ENCODE results near the gene SGTA.

- TF ChIP-seq CTCF (conservative IDR thresholded peaks at IDR 0.05; ENCODE audit: low read length), result no peak
- TF ChIP-seq EZH2phosphoT487 (IDR thresholded peaks at IDR 0.05; ENCODE audit: borderline replicate concordance), result no peak
These were observed 50.8 kb downstream of the SGTA start for GRCh38 chr19:2732157-2732725.
